Neural crest cell (in vitro differentiated cells): ENCODE measurements around the gene ABHD5. TPM values are rescaled to one million over a fixed set of nuclear protein-coding genes. Genes with fewer than 3 reads are reported as not detected.

ENCODE experiments used
- DNase-seq: peaks from one replicate; pipeline ENCODE4 v3.0.0; 2021; ENCODE audit warnings: low read depth, mixed read lengths, low spot score
- H3K27ac Mint-ChIP-seq: one replicate; pipeline ENCODE4 v1.8.0; 2021; ENCODE audit warnings: mild to moderate bottlenecking, mixed read lengths; ENCODE audit not compliant: unreplicated experiment
- H3K27me3 Mint-ChIP-seq: 2 replicates; pipeline ENCODE4 v1.8.0; 2021; ENCODE audit warnings: low read depth, mild to moderate bottlenecking, mixed read lengths
- H3K36me3 Mint-ChIP-seq: 2 replicates; pipeline ENCODE4 v1.8.0; 2021; ENCODE audit warnings: low read depth, mild to moderate bottlenecking, mixed read lengths
- H3K4me1 Mint-ChIP-seq: 2 replicates; pipeline ENCODE4 v1.8.0; 2021; ENCODE audit warnings: mixed read lengths
- H3K4me3 Mint-ChIP-seq: one replicate; pipeline ENCODE4 v1.8.0; 2021; ENCODE audit warnings: mild to moderate bottlenecking, mixed read lengths
- H3K9me3 Mint-ChIP-seq: 2 replicates; pipeline ENCODE4 v1.8.0; 2021; ENCODE audit warnings: mixed read lengths
- CTCF ChIP-seq: fragments of 200-600 bp; sonication (generic); conservative IDR thresholded peaks from 2 replicates; pipeline ENCODE4 v1.5.0; 2021; ENCODE audit warnings: antibody characterized with exemption, mild to moderate bottlenecking
- total RNA-seq: library from RNA; stranded (reverse); gene quantifications from 2 replicates; pipeline ENCODE4 v1.2.1, GENCODE V29; 2021

The ABHD5 gene
- total RNA-seq, 1 donor from 2014 or later, result 12.5 TPM

GRCh38 chr3:43760938-43761337 lies 70.2 kb downstream of the ABHD5 start:
- Mint-ChIP-seq H3K27ac (no peak overlapping the region), H3K9me3 (no peaks in the 10 kb centered on the region), H3K4me3 (no peak overlapping the region), H3K27me3 (no peaks in the 10 kb centered on the region), H3K4me1 (no peaks in the 10 kb centered on the region), H3K36me3 (no peaks in the 10 kb centered on the region)
- no peak for TF ChIP-seq CTCF
- DNase-seq, result no peak

GRCh38 chr3:43762451-43762850 lies 71.7 kb downstream of the ABHD5 start:
- no peaks in the 10 kb centered on the region for H3K9me3 Mint-ChIP-seq
- H3K4me3 Mint-ChIP-seq, result no peak overlapping the region
- no peak overlapping the region for H3K27ac Mint-ChIP-seq
- peaks cover 3% of the 10 kb centered on the region for H3K27me3 Mint-ChIP-seq
- H3K4me1 Mint-ChIP-seq, result no peaks in the 10 kb centered on the region
- TF ChIP-seq CTCF, result no peak
- no peak for DNase-seq
- H3K36me3 Mint-ChIP-seq, result no peaks in the 10 kb centered on the region

GRCh38 chr3:43764056-43764455 lies 73.3 kb downstream of the ABHD5 start:
- H3K27ac Mint-ChIP-seq, result no peak overlapping the region
- H3K36me3 Mint-ChIP-seq, result no peaks in the 10 kb centered on the region
- no peak for DNase-seq
- peaks cover 1% of the 10 kb centered on the region for H3K4me1 Mint-ChIP-seq
- TF ChIP-seq CTCF, result no peak
- H3K27me3 Mint-ChIP-seq, result peaks cover 3% of the 10 kb centered on the region
- H3K4me3 Mint-ChIP-seq, result no peak overlapping the region
- H3K9me3 Mint-ChIP-seq, result no peaks in the 10 kb centered on the region

- Mint-ChIP-seq H3K9me3 (no peaks in the 10 kb centered on the region), H3K4me1 (peaks cover 5% of the 10 kb centered on the region), H3K27me3 (peaks cover 5% of the 10 kb centered on the region), H3K36me3 (no peaks in the 10 kb centered on the region), H3K27ac (no peak overlapping the region), H3K4me3 (no peak overlapping the region)
- no peak for TF ChIP-seq CTCF
- no peak for DNase-seq
These were observed 73.7 kb downstream of the ABHD5 start for GRCh38 chr3:43764471-43764870.

GRCh38 chr3:43765521-43765971 lies 74.8 kb downstream of the ABHD5 start:
- Mint-ChIP-seq H3K4me1 (peaks cover 5% of the 10 kb centered on the region), H3K4me3 (no peak overlapping the region)

More at GRCh38 chr3:43765521-43765971, 74.8 kb downstream of the ABHD5 start:
- Mint-ChIP-seq H3K36me3 (no peaks in the 10 kb centered on the region), H3K27ac (no peak overlapping the region), H3K9me3 (no peaks in the 10 kb centered on the region), H3K27me3 (peaks cover 5% of the 10 kb centered on the region)
- no peak for TF ChIP-seq CTCF
- DNase-seq, result no peak
